Stimulated activated naive B cell treated with anti-CD40 and anti-IgM and Interleukin-4, amounts not matched to agents 10 μg/mL and 1 μg/mL and 100 μg/mL, for 72 hours (primary cell): Measurements from ENCODE around the gene CHST13.

ENCODE experiments used
- ATAC-seq, 2 donors: fragments of 150-1000 bp; cut with Tn5 transposase; replicated peaks; 2 replicates each; pipeline ENCODE4 v1.10.0; 2021; ENCODE audit warnings: moderate library complexity in 1 of 2
- DNase-seq: peaks from one replicate; pipeline ENCODE4 v3.0.0; 2021
- H3K27ac Mint-ChIP-seq: one replicate; pipeline ENCODE4 v1.8.0; 2022; ENCODE audit warnings: mild to moderate bottlenecking, mixed read lengths
- H3K27me3 Mint-ChIP-seq, 2 donors: one replicate each; pipeline ENCODE4 v1.8.0; 2022; ENCODE audit warnings: mixed read lengths in 2 of 2
- H3K36me3 Mint-ChIP-seq, 2 donors: one replicate each; pipeline ENCODE4 v1.8.0; 2022; ENCODE audit warnings: mixed read lengths in 2 of 2, mild to moderate bottlenecking in 1 of 2
- H3K4me1 Mint-ChIP-seq, 2 donors: one replicate each; pipeline ENCODE4 v1.8.0; 2022; ENCODE audit warnings: mixed read lengths in 2 of 2, mild to moderate bottlenecking in 1 of 2
- H3K4me3 Mint-ChIP-seq, 2 donors: one replicate each; pipeline ENCODE4 v1.8.0; 2022; ENCODE audit warnings: mild to moderate bottlenecking in 2 of 2, mixed read lengths in 2 of 2, moderate library complexity in 1 of 2
- H3K9me3 Mint-ChIP-seq, 2 donors: one replicate each; pipeline ENCODE4 v1.8.0; 2022; ENCODE audit warnings: mixed read lengths in 2 of 2, mild to moderate bottlenecking in 1 of 2

Gene CHST13, protein sequence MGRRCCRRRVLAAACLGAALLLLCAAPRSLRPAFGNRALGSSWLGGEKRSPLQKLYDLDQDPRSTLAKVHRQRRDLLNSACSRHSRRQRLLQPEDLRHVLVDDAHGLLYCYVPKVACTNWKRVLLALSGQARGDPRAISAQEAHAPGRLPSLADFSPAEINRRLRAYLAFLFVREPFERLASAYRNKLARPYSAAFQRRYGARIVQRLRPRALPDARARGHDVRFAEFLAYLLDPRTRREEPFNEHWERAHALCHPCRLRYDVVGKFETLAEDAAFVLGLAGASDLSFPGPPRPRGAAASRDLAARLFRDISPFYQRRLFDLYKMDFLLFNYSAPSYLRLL

DNA sequence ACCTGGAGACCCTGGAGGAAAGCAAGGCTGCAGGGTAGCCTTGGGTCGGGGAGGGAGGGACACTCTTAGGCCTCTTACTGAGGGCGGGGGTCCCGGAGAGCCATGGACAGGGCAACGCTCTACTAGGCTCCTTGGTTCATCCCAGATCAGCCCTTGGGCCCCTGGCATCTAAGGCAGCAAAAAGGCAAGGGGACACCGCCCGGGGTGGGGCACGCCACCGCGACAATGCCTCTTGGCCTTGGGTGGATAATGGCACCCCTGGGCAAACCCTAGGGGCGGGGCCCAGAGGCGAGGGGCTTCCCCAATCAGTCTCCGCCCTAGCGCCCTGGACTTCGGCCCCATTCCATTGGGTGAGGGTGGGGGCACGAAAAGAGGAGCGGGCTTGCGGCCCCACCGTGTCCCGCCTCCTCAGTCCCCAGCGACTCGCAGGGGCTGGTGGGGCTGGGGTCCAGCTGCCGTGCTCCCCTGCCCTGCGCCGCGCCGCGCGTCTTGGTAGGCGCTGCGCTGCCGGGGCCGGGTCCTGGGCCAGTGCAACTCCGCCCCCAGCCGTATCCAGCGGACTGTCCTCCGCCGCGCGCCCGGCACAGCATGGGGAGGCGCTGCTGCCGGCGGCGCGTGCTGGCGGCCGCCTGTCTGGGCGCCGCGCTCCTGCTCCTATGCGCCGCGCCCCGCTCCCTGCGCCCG lies at the start of gene CHST13:
Gene CHST13 (plus strand): TSS at position 411 of the 684 bp plus-strand sequence. CDS start 178 bp downstream, at position 589.
- H3K36me3 Mint-ChIP-seq = no peaks in the 10 kb centered on the region
- peak; percentile 39 to 53 for ATAC-seq
- peaks cover 0 to 7% of the 10 kb centered on the region in 2 donors for H3K4me1 Mint-ChIP-seq
- H3K27me3 Mint-ChIP-seq = peaks cover 32 to 40% of the 10 kb centered on the region in 2 donors
- DNase-seq = no peak
- no peaks in the 10 kb centered on the region for H3K9me3 Mint-ChIP-seq
- H3K4me3 Mint-ChIP-seq = peak within 1 kb of the TSS; percentile 49 to 71
- H3K27ac Mint-ChIP-seq = no peak within 1 kb of the TSS

DNA sequence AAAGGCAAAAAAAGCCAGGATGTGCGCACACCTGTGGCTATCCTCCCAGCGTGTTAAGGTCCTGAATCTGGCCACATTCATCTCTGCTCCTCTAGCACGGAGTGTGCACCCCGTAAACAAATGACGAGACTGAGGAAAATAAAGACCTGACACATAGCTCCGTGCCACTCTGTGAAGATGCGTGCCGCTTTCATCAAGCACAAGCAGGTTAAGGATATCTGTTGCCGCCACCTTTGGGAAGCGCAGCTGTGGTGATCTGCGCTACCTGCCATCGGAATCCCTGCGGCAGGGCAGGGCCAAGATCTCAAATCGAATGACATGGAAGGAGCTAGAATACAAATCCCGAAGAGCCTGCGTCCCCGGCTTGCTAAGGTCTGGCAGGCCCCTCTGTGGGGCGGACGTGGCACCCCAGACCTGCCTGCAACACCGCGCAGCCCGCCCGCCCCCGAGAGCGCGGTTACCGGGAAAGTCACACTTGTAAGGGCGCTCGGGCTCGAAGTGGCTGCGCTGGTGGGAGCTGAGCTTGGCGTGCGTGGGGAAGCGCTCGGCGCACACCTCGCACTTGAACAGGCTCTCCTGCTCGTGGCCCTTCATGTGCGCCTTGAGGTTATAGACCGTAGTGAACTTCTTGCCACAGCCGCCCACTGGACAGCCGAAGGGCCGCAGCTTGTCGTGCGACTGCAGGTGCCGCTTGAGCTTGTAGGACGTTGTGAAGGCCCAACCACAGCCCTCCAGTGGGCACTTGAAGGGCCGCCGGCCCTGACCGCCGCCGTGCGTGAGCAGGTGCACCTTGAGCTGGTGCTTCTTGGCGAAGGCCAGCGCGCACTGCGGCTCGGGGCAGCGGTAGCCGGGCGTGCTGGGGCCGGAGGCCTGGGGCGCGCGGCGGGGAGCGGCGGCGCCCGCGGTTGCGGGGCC lies 49.2 kb upstream of the CHST13 start:
- Mint-ChIP-seq H3K27me3 (no peaks in the 10 kb centered on the region), H3K4me3 (peak overlapping the region; percentile 88 to 89), H3K36me3 (peaks cover 20 to 27% of the 10 kb centered on the region in 2 donors), H3K4me1 (peaks cover 26 to 39% of the 10 kb centered on the region in 2 donors), H3K9me3 (no peaks in the 10 kb centered on the region), H3K27ac (peak overlapping the region; percentile 92)
- peak; percentile 43 for DNase-seq
- ATAC-seq = peak; percentile 17 to 22

DNA sequence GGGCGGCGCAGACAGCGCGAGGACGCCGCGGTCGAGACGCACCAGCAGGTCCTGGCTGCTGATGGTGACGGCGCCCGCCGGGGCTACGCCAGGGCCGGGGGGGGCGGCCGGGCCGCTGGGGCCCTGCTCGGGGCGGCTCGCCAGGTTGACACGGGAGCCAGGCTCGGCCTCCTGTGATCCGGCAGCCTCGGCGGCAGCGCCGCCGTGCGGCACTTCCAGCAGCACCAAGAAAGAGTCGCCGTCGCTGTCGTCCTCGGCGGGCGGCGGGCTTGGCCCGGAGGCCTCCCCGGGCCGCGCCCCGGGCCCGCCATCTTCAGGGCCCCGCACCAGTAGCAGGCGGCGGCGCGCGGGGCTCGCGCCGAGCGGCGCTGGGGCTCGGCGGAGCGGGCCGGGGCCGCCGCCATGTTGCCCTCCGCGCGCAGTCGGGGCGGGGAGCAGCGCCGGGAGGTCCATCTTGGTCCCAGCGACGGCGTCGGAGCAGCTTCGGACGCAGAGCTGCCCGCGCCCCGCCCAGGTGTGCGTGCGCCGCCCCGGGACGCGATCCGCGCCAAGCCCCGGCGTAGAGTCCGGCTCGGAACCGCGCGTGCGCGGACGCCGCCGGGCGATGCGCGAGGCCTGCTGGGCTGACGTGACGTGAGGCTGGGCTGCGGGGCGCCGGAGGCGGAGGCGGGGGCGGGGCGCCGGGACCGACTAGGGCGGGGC lies 48.4 kb upstream of the CHST13 start, which contains the start of gene ZXDC:
Gene ZXDC (minus strand): TSS at position 479 of the 702 bp plus-strand sequence. CDS start 26 bp downstream, at position 453.
- peak within 1 kb of the TSS; percentile 88 to 89 for H3K4me3 Mint-ChIP-seq
- DNase-seq (peak; percentile 92), ATAC-seq (peak; percentile 85 to 86)
- peaks cover 17 to 19% of the 10 kb centered on the region in 2 donors for H3K36me3 Mint-ChIP-seq
- H3K27ac Mint-ChIP-seq = peak within 1 kb of the TSS; percentile 92
- H3K9me3 Mint-ChIP-seq = no peaks in the 10 kb centered on the region
- H3K27me3 Mint-ChIP-seq = no peaks in the 10 kb centered on the region
- peaks cover 25 to 38% of the 10 kb centered on the region in 2 donors for H3K4me1 Mint-ChIP-seq

DNA sequence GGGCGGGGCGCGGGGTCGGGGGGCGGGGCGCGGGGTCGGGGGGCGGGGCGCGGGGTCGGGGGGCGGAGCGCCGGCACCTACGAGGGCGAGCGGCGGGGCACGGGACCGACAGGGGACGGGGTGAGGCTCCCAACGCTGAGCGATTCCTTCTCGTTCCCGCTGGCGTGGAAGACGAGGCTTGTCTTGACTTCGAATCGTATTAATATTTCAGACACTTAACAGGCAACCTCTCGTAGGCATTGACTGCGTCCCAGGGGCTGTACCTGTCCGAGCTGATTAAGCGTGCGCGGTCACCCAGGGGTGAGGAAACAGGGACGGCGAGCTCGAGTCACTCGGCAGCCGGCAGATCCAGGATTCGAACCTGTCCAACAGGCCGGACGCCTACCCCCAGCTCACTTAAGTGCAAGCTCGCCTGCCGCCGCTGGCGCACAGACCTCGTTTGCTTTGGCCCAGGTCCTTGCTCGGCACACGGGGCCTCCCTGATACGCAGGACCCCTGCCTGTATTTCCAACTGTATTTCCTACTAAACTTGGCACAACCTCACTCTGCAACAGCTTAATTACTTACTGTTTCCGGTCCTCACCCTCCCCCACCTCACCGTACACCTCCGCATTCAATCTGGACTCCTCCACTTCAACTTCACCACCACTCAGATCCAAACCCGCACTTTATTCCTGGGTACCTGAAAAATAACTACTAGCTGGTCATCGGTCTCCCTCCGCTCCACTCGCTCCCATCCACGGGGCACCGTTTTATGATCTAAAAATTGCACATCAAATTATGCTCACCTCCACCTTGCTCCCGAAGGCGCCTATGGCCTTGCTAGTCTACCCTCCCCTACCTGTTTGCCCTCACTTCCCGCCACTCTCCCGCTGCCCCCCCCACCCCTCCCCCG lies 47.5 kb upstream of the CHST13 start:
- Mint-ChIP-seq H3K27me3 (no peaks in the 10 kb centered on the region), H3K27ac (peak overlapping the region; percentile 83), H3K4me3 (peak overlapping the region; percentile 86), H3K4me1 (peaks cover 25 to 38% of the 10 kb centered on the region in 2 donors), H3K36me3 (peaks cover 13 to 17% of the 10 kb centered on the region in 2 donors), H3K9me3 (no peaks in the 10 kb centered on the region)
- DNase-seq (peak; percentile 49), ATAC-seq (peak; percentile 27 to 38)

DNA sequence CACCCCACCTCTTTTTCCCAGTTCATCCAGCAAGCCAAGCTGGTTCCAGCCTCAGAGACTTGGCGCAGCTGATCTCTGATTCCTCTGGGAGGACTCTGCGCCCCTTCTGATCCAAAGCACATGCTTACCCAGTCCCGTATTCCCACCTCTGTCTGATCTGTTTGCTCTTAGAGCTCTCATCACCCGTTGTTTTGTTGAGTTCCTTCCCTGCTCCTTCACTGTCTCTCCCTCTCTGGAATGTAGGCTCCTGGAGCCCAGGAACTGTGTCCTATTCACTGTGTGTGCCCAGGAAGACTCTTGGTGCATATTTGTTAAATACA lies 46.9 kb upstream of the CHST13 start:
- peaks cover 13 to 17% of the 10 kb centered on the region in 2 donors for H3K36me3 Mint-ChIP-seq
- DNase-seq = no peak
- H3K27me3 Mint-ChIP-seq = no peaks in the 10 kb centered on the region
- no peak overlapping the region for H3K27ac Mint-ChIP-seq
- peaks cover 25 to 37% of the 10 kb centered on the region in 2 donors for H3K4me1 Mint-ChIP-seq
- H3K9me3 Mint-ChIP-seq = no peaks in the 10 kb centered on the region
- peak overlapping the region; percentile 86 for H3K4me3 Mint-ChIP-seq
- ATAC-seq = no peak

DNA sequence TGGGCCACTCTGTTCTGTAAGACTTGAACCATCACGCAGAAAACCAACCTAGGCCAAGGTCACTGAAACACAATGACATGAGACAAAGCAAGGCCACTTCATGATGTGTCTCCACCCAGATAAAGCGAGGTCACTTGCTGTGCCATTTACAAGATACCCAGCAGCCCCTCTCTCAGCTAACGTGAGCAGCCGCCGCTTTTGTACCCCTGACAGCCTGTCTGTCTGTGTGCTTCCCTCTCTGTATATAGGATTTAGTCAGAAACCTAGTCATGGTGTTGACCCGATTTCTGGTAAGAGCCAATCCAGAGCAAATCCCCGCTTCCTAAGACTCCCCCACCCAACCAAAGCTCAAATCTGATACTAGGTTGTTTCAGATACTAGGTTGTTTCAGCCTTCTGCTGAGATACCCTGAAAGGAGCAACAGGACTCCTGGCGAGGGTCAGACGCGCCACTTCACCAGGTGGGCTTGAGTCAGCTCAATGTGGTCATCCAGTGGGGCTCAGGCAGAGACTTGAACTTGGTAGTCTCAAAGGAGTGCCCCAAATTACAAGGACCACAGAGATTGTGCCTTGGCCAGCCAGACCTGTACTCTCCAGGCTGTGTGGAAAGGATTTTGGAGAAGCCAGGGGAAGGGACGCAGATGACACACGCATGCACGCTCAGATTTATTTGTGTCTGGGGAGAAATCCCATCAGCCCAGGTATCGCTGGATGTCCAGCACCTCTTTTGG lies 45.2 kb upstream of the CHST13 start:
- ATAC-seq (no peak), DNase-seq (no peak)
- Mint-ChIP-seq H3K27ac (no peak overlapping the region), H3K4me1 (peaks cover 9 to 19% of the 10 kb centered on the region in 2 donors), H3K27me3 (no peaks in the 10 kb centered on the region), H3K9me3 (no peaks in the 10 kb centered on the region), H3K4me3 (no peak overlapping the region), H3K36me3 (peaks cover 0 to 1% of the 10 kb centered on the region in 2 donors)

DNA sequence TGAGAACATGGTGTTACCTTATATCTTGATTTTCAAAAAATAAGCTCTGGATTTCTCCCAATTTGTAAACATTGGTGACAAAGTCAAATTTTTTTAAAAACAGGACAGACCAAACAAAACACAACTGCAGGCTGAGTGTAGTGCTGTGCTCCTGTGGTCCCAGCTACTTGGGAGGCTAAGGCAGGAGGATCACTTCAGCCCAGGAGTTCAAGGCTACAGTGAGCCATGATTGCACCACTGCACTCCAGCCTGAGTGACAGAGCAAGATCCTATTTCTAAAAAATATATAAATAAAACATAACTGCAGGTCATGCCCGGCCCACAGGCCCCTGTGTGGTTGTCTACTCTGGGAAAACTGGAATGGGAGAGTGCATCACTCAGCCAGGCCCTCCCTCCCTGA lies 44.3 kb upstream of the CHST13 start:
- peaks cover 7 to 10% of the 10 kb centered on the region in 2 donors for H3K4me1 Mint-ChIP-seq
- no peaks in the 10 kb centered on the region for H3K9me3 Mint-ChIP-seq
- ATAC-seq = no peak
- H3K27ac Mint-ChIP-seq = no peak overlapping the region
- no peaks in the 10 kb centered on the region for H3K36me3 Mint-ChIP-seq
- no peaks in the 10 kb centered on the region for H3K27me3 Mint-ChIP-seq
- no peak overlapping the region for H3K4me3 Mint-ChIP-seq
- no peak for DNase-seq

DNA sequence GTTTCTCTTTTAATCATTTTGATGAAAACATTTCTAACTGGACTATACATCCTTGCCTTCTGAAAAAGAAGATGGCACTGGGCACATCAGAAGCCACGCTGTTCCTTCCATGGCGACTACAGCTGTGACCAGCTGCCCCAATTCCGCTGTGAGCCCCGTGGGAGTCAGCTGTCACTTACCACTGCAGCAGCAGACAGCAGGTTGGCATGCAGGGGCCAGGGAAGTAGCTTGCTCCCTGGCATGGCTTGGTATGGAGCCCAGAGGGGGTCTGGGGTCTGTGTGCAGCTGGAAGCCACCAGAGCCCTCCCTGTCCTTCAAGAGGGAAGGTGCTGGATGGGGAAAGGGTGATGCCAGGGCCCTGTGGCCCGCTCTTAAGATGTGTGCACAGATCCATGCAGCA lies 43.7 kb upstream of the CHST13 start:
- ATAC-seq (no peak), DNase-seq (no peak)
- H3K4me3 Mint-ChIP-seq = no peak overlapping the region
- no peak overlapping the region for H3K27ac Mint-ChIP-seq
- no peaks in the 10 kb centered on the region for H3K9me3 Mint-ChIP-seq
- H3K4me1 Mint-ChIP-seq = peaks cover 5 to 7% of the 10 kb centered on the region in 2 donors
- H3K27me3 Mint-ChIP-seq = no peaks in the 10 kb centered on the region
- H3K36me3 Mint-ChIP-seq = no peaks in the 10 kb centered on the region

DNA sequence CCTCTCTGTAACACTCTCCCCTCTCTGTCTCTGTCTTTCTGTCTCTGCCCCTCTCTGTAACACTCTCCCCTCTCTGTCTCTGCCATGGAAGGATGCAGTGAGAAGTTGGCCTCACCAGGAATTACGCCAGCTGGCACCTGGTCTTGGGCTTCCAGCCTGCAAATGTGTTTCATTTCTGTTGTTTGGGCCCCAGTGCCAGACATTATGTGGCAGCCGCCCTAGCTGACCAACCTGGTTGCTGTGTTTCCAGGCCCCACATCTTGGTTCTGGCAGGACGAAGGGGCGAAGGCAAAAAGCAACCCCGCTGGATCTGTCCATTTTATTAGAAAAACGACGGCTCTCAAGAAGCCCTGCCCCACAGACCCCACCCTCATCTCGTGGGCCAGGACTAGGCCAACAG lies 43.1 kb upstream of the CHST13 start:
- no peak for ATAC-seq
- Mint-ChIP-seq H3K36me3 (no peaks in the 10 kb centered on the region), H3K4me3 (no peak overlapping the region), H3K27me3 (no peaks in the 10 kb centered on the region), H3K9me3 (no peaks in the 10 kb centered on the region), H3K27ac (no peak overlapping the region), H3K4me1 (peaks cover 5 to 7% of the 10 kb centered on the region in 2 donors)
- no peak for DNase-seq

DNA sequence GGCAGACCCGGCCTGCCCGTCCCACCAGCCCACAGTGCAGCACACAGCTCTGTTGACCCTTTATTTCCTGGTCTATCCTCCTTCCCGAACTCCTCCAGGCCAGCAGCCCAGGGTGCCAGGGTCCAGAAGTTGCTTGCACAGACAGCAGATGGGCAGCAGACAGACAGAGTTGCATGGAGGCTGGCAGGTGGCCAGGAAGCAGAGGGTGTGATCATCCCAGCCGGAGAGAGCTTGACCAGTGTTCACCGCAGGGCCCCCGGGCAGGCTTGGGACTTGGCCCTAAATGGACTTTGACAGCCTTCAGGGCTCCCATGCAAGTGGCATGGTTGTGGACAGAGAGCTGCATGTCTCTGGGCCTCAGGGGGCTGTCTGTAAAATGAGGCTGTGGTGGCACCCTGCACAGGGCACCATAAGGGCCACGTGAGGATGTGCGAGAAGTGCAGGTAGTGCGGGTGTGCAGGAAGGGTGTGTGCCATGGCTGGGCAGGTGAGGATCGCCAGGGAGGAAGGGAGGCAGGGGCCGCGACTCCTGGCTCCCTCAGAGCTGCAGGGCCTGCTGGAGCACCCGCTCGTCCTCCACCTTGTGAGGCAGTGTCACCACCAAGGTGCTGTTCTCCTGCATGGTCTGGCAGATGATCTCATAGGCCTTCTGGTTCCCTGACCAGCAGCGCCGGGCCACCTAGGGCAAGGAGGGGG lies 42.0 kb upstream of the CHST13 start:
- no peak overlapping the region for H3K4me3 Mint-ChIP-seq
- no peak for DNase-seq
- no peak overlapping the region for H3K27ac Mint-ChIP-seq
- H3K27me3 Mint-ChIP-seq = no peaks in the 10 kb centered on the region
- peaks cover 2 to 7% of the 10 kb centered on the region in 2 donors for H3K4me1 Mint-ChIP-seq
- H3K9me3 Mint-ChIP-seq = no peaks in the 10 kb centered on the region
- H3K36me3 Mint-ChIP-seq = no peaks in the 10 kb centered on the region
- no peak for ATAC-seq

DNA sequence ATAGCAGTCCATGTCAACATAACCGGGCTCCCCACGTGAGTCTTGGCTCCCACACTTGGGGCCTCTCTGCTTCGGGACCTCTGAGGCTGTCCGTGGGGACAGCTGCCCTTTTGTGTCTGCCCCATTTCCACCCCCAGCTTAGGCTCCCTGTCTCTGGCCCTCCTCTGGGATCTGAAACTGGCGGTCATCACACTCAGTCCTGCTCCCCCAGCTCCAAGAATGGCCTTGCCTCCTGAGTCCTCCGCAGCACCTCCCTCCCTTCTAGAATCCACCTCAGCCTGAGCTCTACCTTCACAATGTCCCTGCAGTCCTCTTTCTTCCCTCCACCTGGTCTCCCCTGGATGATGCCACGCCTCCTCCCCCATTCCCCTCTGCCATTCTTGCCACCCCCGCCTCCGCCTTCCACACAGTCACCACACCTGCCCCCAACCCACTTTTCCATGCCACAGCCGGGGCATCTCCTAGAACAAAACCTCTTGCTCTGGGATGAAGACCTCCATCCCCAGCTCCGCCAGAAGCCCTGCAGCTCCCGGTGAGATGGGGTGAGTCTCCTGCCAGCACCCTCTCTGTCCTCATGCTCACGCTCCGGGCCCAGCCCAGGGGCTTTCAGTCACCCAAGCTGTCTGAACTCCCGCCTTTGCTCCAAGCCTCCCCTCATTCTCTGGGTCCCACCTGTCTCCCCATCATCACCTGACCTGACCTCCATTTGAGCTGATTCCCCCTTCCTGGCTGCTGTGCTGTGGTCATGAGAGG lies 41.3 kb upstream of the CHST13 start:
- Mint-ChIP-seq H3K27me3 (no peaks in the 10 kb centered on the region), H3K4me3 (no peak overlapping the region), H3K4me1 (peaks cover 6 to 8% of the 10 kb centered on the region in 2 donors), H3K36me3 (no peaks in the 10 kb centered on the region), H3K27ac (no peak overlapping the region), H3K9me3 (no peaks in the 10 kb centered on the region)
- no peak for DNase-seq
- ATAC-seq = no peak
